Large intestine (tissue), 3 donors: ENCODE data around the gene RGS6. TPM values are rescaled to one million over a fixed set of nuclear protein-coding genes. Genes with fewer than 3 reads are reported as not detected.

Source experiments
- DNase-seq, 2 donors: peaks; one replicate each; pipeline versions ENCODE4 v3.0.0 to v3.0.0-alpha.2; 2013
- H3K27ac ChIP-seq: one replicate; pipeline ENCODE4 v1.5.1; 2013; ENCODE audit warnings: low read length
- H3K27me3 ChIP-seq: 2 replicates; pipeline ENCODE4 v1.6.1; 2013; ENCODE audit warnings: low read length; ENCODE audit not compliant: control insufficient read depth, insufficient read depth
- H3K36me3 ChIP-seq: 2 replicates; pipeline ENCODE4 v1.6.1; 2013; ENCODE audit warnings: low read length; ENCODE audit not compliant: control insufficient read depth, insufficient read depth
- H3K4me1 ChIP-seq: one replicate; pipeline ENCODE4 v1.6.1; 2013; ENCODE audit warnings: low read length; ENCODE audit not compliant: control insufficient read depth, insufficient read depth
- H3K4me3 ChIP-seq: one replicate; pipeline ENCODE4 v1.5.1; 2013; ENCODE audit warnings: low read length
- H3K9me3 ChIP-seq: one replicate; pipeline ENCODE4 v1.6.1; 2013; ENCODE audit warnings: mild to moderate bottlenecking, low read depth, low read length, moderate library complexity; ENCODE audit not compliant: control insufficient read depth
- WGBS: methylation state at CpG from one replicate; pipeline ENCODE4 v1.1.5; 2013; ENCODE audit warnings: low lambda C conversion rate; ENCODE audit not compliant: insufficient coverage; 5-methylcytosine and 5-hydroxymethylcytosine counted together
- polyA plus RNA-seq: library from polyadenylated mRNA; unstranded; fragments of 120-200 nt; gene quantifications from one replicate; pipeline ENCODE4 v1.2.1, GENCODE V29; 2013

RGS6 gene
- polyA plus RNA-seq, 1 donor = 2.7 TPM

DNA sequence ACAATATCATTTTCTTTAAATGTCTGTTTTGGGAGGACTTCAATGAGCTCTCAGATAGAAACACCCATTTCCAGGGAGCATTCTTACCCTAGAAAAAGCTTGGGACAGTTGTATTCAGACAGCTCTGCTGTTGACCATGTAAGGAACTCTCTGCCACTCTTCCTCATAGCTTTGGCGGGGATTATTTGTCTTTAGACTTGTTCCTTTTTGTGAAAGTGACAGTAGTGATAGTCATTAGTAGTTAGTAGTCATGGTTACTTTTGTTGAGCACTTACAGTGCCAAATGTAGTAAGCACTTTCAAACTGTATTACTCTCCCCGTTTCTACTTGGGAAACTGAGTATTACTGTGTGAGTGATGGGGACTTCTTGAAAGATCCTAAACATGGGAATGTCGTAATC is 167.3 kb downstream of the RGS6 start:
- no peak overlapping the region for H3K27ac ChIP-seq
- no peaks in the 10 kb centered on the region for H3K27me3 ChIP-seq
- H3K36me3 ChIP-seq = no peaks in the 10 kb centered on the region
- no peaks in the 10 kb centered on the region for H3K4me1 ChIP-seq
- WGBS = 73% methylated on average over 2 of the region's 3 CpGs
- H3K9me3 ChIP-seq = no peaks in the 10 kb centered on the region
- no peak overlapping the region for H3K4me3 ChIP-seq
- no peak for DNase-seq

DNA sequence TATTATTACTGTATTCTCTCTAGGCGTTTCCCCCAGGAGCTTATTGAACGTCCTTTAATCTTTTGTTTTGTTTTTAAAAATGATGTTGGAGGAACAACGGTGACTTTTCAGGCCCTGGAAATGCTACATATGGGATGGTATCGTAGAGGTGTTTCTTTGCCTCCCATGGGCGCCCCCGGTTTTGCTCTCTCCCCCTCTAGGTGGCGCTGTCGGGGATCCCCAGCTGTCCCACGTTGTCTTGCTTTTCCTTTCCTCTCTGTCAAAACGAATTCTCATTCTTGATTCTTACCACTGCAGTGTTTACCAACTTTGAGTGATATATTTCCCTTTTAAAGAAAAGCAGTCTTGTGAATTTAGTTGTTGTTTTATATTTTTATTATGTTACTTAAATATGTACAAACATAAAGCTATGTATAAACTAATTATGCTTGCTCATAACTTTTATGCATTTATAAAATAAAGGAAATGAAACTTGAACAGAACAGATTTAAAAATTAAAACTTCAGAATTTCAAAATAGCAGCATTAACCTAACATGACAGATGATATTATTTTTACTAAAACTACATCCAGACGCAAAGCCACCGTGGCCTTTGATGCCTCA is 171.9 kb downstream of the RGS6 start:
- no peak for DNase-seq
- 50% methylated on average over 7 of the region's 12 CpGs for WGBS

DNA sequence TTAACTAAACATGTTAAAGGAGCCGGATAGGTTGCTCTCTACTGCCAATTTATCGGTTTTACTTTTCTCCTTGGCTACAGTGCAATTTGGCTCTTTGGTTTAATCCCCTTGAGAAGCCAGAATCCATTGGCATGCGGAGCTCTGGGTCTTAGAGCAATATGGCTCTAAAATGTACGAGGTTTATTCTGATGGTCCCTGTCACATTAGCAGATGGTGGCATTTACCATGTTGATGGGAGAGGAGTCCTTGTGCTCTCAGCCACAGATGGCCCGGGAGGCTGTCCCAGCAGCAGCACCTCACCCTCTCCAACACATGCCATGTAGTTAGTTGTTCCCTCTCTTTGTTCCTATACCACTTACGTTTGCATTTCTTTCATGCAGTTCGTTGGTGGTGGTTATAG is 179.7 kb downstream of the RGS6 start:
- no peaks in the 10 kb centered on the region for H3K36me3 ChIP-seq

More for the DNA sequence above, 171.9 kb downstream of the RGS6 start:
- Histone ChIP-seq H3K4me3 (no peak overlapping the region), H3K27me3 (peaks cover 3% of the 10 kb centered on the region), H3K27ac (no peak overlapping the region), H3K36me3 (no peaks in the 10 kb centered on the region), H3K9me3 (no peaks in the 10 kb centered on the region), H3K4me1 (no peaks in the 10 kb centered on the region)

DNA sequence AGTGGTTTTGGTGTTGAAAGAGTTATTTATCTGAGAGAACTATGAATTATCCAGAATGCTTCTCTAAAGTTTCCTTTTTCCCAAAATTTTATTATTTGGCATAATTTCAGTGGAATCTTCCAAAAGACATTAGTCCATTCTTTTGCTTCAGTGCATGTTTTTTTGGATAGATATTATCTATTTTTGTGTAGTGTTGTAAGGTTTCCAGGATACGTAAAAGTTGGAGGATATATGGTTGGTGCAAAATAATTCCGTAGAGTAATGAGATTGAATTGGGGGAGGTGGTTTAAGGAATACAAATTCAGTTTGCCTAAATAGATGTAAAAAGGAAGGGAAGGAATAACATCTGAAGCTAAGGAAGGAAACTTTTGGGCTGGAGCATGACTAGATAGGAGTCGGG is 186.6 kb downstream of the RGS6 start:
- no peaks in the 10 kb centered on the region for H3K4me1 ChIP-seq
- no peak for DNase-seq
- H3K36me3 ChIP-seq = no peaks in the 10 kb centered on the region
- H3K27ac ChIP-seq = no peak overlapping the region
- 100% methylated on average over 2 of the region's 3 CpGs for WGBS
- H3K9me3 ChIP-seq = no peaks in the 10 kb centered on the region
- no peak overlapping the region for H3K4me3 ChIP-seq
- peaks cover 3% of the 10 kb centered on the region for H3K27me3 ChIP-seq

More for the DNA sequence above, 179.7 kb downstream of the RGS6 start:
- H3K27ac ChIP-seq = no peak overlapping the region
- no peaks in the 10 kb centered on the region for H3K27me3 ChIP-seq
- H3K4me1 ChIP-seq = no peaks in the 10 kb centered on the region
- H3K9me3 ChIP-seq = no peaks in the 10 kb centered on the region
- WGBS = no CpG with 5 or more reads among the region's 7 CpGs
- H3K4me3 ChIP-seq = no peak overlapping the region
- no peak for DNase-seq

DNA sequence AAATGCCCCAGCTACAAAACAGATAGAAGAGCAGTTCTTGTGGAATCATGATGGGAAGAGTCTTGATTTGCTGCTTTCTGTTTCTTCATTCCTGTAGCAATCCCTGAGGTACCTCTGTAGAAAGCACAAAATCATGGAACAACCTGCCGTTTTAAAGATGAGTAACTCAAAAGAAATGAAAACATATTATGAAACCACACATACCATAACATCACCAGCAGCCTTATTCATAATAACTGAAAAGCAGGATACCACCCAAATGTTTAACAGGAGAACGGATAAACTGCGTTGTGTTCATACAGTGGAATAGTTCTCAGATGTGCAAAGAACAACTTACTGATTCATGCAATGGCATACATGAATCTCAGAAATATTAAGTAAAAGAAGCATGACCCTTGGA is 188.1 kb downstream of the RGS6 start:
- H3K36me3 ChIP-seq = no peaks in the 10 kb centered on the region
- DNase-seq = no peak
- no peak overlapping the region for H3K4me3 ChIP-seq
- peaks cover 3% of the 10 kb centered on the region for H3K27me3 ChIP-seq
- no peaks in the 10 kb centered on the region for H3K9me3 ChIP-seq
- no peak overlapping the region for H3K27ac ChIP-seq
- H3K4me1 ChIP-seq = no peaks in the 10 kb centered on the region
- WGBS = 40% methylated on average over 1 of the region's 3 CpGs

DNA sequence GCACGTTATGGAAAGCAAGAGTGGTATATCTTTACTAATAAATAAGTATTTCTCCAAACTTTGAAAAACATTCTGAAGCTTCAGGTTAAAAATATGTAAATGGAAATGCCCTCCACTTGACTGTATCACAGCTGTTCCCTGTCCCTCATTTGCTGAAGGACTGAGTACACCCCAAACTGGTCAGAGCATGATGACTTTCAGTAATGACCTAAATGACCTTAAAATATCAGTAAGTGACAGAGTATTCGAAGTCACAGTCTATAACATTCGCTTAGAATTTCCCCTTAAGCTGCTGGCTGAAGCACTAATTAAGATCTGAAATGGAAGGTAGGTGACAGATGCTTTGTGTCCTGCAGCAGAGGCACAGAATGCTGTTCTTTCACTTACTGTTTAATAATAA is 191.5 kb downstream of the RGS6 start:
- WGBS = no CpG with 5 or more reads among the region's 3 CpGs
- no peak for DNase-seq
- Histone ChIP-seq H3K4me3 (no peak overlapping the region), H3K36me3 (no peaks in the 10 kb centered on the region), H3K4me1 (no peaks in the 10 kb centered on the region), H3K27ac (no peak overlapping the region), H3K27me3 (peaks cover 3% of the 10 kb centered on the region), H3K9me3 (no peaks in the 10 kb centered on the region)

DNA sequence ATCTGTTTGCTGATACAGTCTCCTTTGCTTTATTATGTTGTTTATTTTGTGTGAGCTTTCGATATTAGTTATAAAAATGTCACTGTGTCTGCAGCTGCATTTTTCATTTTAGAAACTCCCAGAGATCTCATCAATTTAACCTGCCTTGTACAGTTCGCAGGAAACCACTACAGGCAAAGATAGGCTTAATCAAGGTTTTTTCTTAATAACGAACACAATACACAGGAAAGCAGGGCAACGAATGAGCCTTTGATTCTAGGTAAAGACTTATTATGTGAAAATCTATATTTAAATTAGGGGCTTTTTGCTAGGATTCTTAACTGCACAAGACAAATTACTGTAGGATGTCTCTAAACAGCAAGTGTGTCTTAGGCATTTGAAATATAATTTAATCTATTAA is 191.9 kb downstream of the RGS6 start:
- H3K36me3 ChIP-seq = no peaks in the 10 kb centered on the region
- H3K27ac ChIP-seq = no peak overlapping the region
- no peaks in the 10 kb centered on the region for H3K9me3 ChIP-seq
- H3K4me1 ChIP-seq = no peaks in the 10 kb centered on the region
- H3K27me3 ChIP-seq = peaks cover 3% of the 10 kb centered on the region
- no peak overlapping the region for H3K4me3 ChIP-seq
- no peak for DNase-seq
- 80% methylated on average over 1 of the region's 4 CpGs for WGBS

DNA sequence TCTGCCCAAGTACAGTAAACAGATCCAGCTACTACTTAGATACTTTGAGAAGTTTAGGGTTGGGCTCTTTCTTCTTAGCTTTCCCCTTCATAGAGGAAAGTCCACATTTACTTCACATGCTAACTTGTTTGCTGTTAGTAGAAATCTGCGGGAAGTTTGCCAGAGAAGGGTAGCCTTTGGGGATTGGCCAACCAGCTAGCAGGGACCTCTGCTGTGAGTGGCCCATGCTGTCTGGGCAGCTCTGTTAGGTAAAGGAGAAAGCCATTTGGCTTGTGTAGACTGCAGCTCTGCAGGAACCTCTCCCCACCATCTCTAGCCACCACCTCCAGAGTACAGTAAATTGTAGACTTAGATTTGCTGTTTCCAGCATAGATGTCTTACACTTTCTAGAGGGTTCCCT is 193.9 kb downstream of the RGS6 start:
- H3K36me3 ChIP-seq = no peaks in the 10 kb centered on the region
- H3K27me3 ChIP-seq = peaks cover 3% of the 10 kb centered on the region
- H3K27ac ChIP-seq = no peak overlapping the region
- H3K9me3 ChIP-seq = no peaks in the 10 kb centered on the region
- H3K4me3 ChIP-seq = no peak overlapping the region
- no peak for DNase-seq
- H3K4me1 ChIP-seq = no peaks in the 10 kb centered on the region
- WGBS = no CpG with 5 or more reads among the region's 1 CpG

DNA sequence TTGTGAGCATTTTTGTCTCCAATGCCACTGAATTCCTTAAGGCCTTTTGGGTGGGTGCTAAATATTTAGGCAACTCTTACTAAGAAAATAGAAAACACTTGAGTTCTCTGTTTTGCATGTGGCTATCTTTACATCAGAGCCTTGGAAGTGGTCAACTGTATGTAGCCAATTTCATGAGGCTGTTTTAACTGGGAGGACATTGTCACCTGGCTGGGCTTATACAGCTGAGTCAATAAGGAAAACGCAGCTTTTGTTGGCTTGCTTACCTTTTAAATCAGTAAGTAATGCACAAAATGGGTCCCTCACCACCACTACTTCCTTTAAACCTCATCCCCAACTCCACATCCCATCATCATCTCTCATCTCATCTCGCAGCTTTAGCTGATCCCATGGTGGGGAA is 194.3 kb downstream of the RGS6 start:
- no peak for DNase-seq
- Histone ChIP-seq H3K36me3 (no peaks in the 10 kb centered on the region), H3K27ac (no peak overlapping the region), H3K9me3 (no peaks in the 10 kb centered on the region), H3K27me3 (peaks cover under 1% of the 10 kb centered on the region), H3K4me3 (no peak overlapping the region), H3K4me1 (no peaks in the 10 kb centered on the region)
- no CpG with 5 or more reads among the region's 2 CpGs for WGBS

DNA sequence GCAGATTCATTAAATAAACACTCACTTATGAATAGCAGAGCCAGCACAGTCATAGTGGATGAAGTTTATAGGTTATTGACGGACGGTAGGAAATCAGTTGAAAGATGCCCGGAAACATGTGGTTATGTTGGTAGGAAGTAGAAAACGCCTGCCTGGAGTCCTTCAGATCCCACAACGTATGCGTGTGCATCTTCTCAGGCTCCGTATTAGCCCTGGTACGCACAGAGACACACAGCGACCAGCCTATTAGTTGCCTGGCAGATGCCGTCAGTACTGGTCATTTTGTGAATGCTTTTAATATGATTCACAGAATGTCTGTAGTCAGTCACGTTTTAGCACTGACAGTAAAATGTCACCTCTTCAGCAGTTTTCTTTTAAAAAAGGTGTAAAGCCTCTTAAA is 196.4 kb downstream of the RGS6 start:
- DNase-seq = no peak
- Histone ChIP-seq H3K27me3 (no peaks in the 10 kb centered on the region), H3K4me1 (no peaks in the 10 kb centered on the region), H3K27ac (no peak overlapping the region), H3K9me3 (no peaks in the 10 kb centered on the region), H3K4me3 (no peak overlapping the region), H3K36me3 (no peaks in the 10 kb centered on the region)
- no CpG with 5 or more reads among the region's 11 CpGs for WGBS

DNA sequence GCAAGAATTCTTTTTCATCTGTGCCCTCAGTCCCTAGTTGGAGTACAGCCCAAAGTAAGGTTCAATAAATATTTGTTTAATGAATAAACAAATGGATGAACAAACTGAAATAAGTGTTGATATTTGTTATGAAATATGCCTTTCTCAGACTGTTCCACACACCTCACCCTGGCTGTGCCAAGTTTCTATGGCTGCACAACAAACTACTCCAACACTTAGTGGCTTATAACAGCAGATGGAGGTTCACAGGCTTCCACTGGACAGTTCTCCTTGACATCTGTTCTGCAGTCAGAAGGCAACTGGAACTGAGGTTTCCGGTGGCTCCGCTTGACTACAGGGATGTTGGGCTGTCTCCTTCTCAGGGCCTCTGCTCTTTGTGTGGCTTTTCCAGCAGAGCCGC is 197.1 kb downstream of the RGS6 start:
- Histone ChIP-seq H3K27me3 (no peaks in the 10 kb centered on the region), H3K4me3 (no peak overlapping the region), H3K4me1 (no peaks in the 10 kb centered on the region), H3K27ac (no peak overlapping the region), H3K9me3 (no peaks in the 10 kb centered on the region), H3K36me3 (no peaks in the 10 kb centered on the region)
- WGBS = no CpG with 5 or more reads among the region's 3 CpGs
- DNase-seq = peak in 1 of 2 donors; percentile 8
